H1 (cell line): ENCODE results near the gene NUDT10. TPM values are rescaled to one million over a fixed set of nuclear protein-coding genes. Genes with fewer than 3 reads are reported as not detected.

ENCODE experiments used
- CTCF ChIA-PET: fragments of 300-600 bp; sonication (Branson Sonifier 250); formaldehyde crosslinking; loops from one replicate; lab custom pipeline; 2021; ENCODE audit not compliant: partially characterized antibody; lab: Charles Lee
- POLR2A ChIA-PET: fragments of 300-600 bp; sonication (Branson Sonifier 250); formaldehyde crosslinking; loops from one replicate; lab custom pipeline; 2021; ENCODE audit warnings: inconsistent platforms; ENCODE audit not compliant: partially characterized antibody; lab: Charles Lee
- DNase-seq, 2 experiments: peaks; one replicate each; pipeline versions ENCODE4 v3.0.0 to v3.0.0-alpha.2; 2010 to 2022; ENCODE audit warnings: low spot score in 2 of 2, low read depth in 1 of 2, mixed read lengths in 1 of 2
- FAIRE-seq: peaks from 2 replicates; lab custom pipeline; 2011; peaks lifted over from hg19 to GRCh38; lab: Jason Lieb, UNC
- H2AFZ ChIP-seq: 2 replicates; pipeline ENCODE4 v1.8.1; 2012; ENCODE audit warnings: low read length, inconsistent platforms
- H2AK5ac ChIP-seq: 2 replicates; pipeline ENCODE4 v1.6.1; 2013; ENCODE audit warnings: low read depth, low read length
- H2BK120ac ChIP-seq: replicated peaks from 2 replicates; pipeline ENCODE3; 2013; ENCODE audit warnings: low read depth, low read length, inconsistent platforms
- H2BK12ac ChIP-seq: 2 replicates; pipeline ENCODE4 v1.6.1; 2013; ENCODE audit warnings: low read depth, low read length
- H2BK15ac ChIP-seq: 2 replicates; pipeline ENCODE4 v1.6.1; 2013; ENCODE audit warnings: low read length
- H2BK20ac ChIP-seq: 2 replicates; pipeline ENCODE4 v1.6.1; 2013; ENCODE audit warnings: low read length
- H2BK5ac ChIP-seq: 2 replicates; pipeline ENCODE4 v1.6.1; 2013; ENCODE audit warnings: low read depth, low read length
- H3K14ac ChIP-seq: 2 replicates; pipeline ENCODE4 v1.6.1; 2013; ENCODE audit warnings: inconsistent platforms; ENCODE audit not compliant: insufficient read length
- H3K18ac ChIP-seq: 2 replicates; pipeline ENCODE4 v1.6.1; 2013; ENCODE audit warnings: low read length; ENCODE audit errors: extremely low read depth
- H3K23ac ChIP-seq: 2 replicates; pipeline ENCODE4 v1.6.1; 2013; ENCODE audit warnings: inconsistent platforms; ENCODE audit not compliant: insufficient read length
- H3K23me2 ChIP-seq: 2 replicates; pipeline ENCODE4 v1.6.1; 2013; ENCODE audit warnings: low read depth, low read length
- H3K27ac ChIP-seq: 2 replicates; pipeline ENCODE4 v1.6.1; 2011; ENCODE audit warnings: low read depth, low read length, inconsistent platforms
- H3K27me3 ChIP-seq, 4 experiments: replicated peaks in 1 of 4; 1 replicate in 1 of 4; 2 replicates in 3 of 4; pipeline versions ENCODE4 v1.6.1 to v1.8.1; 2011 to 2013; ENCODE audit warnings: low read length in 3 of 4, mild to moderate bottlenecking in 3 of 4, inconsistent platforms in 2 of 4, mixed read lengths in 2 of 4, moderate library complexity in 1 of 4; ENCODE audit not compliant: control insufficient read depth in 3 of 4, insufficient read depth in 3 of 4; ENCODE audit errors: extremely low read depth in 1 of 4
- H3K36me3 ChIP-seq, 4 experiments: 2 replicates each; pipeline versions ENCODE4 v1.6.1 to v1.8.1; 2011 to 2013; ENCODE audit warnings: mild to moderate bottlenecking in 4 of 4, low read length in 3 of 4, moderate library complexity in 2 of 4, control low read depth in 1 of 4, inconsistent platforms in 1 of 4; ENCODE audit not compliant: insufficient read depth in 4 of 4, control insufficient read depth in 2 of 4
- H3K4ac ChIP-seq: replicated peaks from 2 replicates; pipeline ENCODE3; 2013; ENCODE audit warnings: low read length, low read depth, mixed read lengths, inconsistent platforms; ENCODE audit not compliant: insufficient read length
- H3K4me1 ChIP-seq, 4 experiments: replicated peaks in 1 of 4; 1 replicate in 1 of 4; 2 replicates in 3 of 4; pipeline versions ENCODE4 v1.6.1 to v1.8.1; 2011 to 2013; ENCODE audit warnings: low read length in 3 of 4, inconsistent platforms in 2 of 4, mixed read lengths in 1 of 4; ENCODE audit not compliant: insufficient read depth in 4 of 4, control insufficient read depth in 3 of 4
- H3K4me2 ChIP-seq, 2 experiments: 2 replicates each; pipeline versions ENCODE4 v1.6.1 to v1.8.1; 2011 to 2013; ENCODE audit warnings: low read depth in 2 of 2, low read length in 2 of 2, control low read depth in 1 of 2, inconsistent platforms in 1 of 2, mild to moderate bottlenecking in 1 of 2; ENCODE audit not compliant: insufficient read depth in 1 of 2
- H3K4me3 ChIP-seq, 4 experiments: fragments of 200-600, 300-600 bp in 1 of 4; sonication (generic), shearing (Covaris generic), sonication (Bioruptor Twin) in 1 of 4; 2 replicates each; pipeline versions ENCODE4 v1.5.1 to v1.8.1; 2011 to 2016; ENCODE audit warnings: low read length in 4 of 4, low read depth in 3 of 4, control low read depth in 2 of 4, inconsistent platforms in 2 of 4, mild to moderate bottlenecking in 2 of 4, mixed read lengths in 1 of 4, moderate library complexity in 1 of 4; ENCODE audit not compliant: insufficient read depth in 2 of 4; ENCODE audit errors: extremely low read depth in 1 of 4
- H3K56ac ChIP-seq: replicated peaks from 2 replicates; pipeline ENCODE3; 2013; ENCODE audit warnings: low read depth, mild to moderate bottlenecking, mixed read lengths, low read length, inconsistent platforms; ENCODE audit not compliant: insufficient read length
- H3K79me1 ChIP-seq: 2 replicates; pipeline ENCODE4 v1.6.1; 2013; ENCODE audit warnings: low read depth, low read length, control low read depth
- H3K79me2 ChIP-seq, 2 experiments: 2 replicates each; pipeline versions ENCODE4 v1.6.1 to v1.8.1; 2012 to 2013; ENCODE audit warnings: low read length in 2 of 2, mild to moderate bottlenecking in 2 of 2, inconsistent platforms in 1 of 2; ENCODE audit not compliant: insufficient read depth in 2 of 2, control insufficient read depth in 1 of 2
- H3K9ac ChIP-seq, 4 experiments: replicated peaks in 1 of 4; 1 replicate in 1 of 4; 2 replicates in 3 of 4; pipeline versions ENCODE4 v1.6.1 to v1.8.1; 2011 to 2013; ENCODE audit warnings: low read depth in 3 of 4, low read length in 3 of 4, control low read depth in 2 of 4, mild to moderate bottlenecking in 2 of 4, moderate library complexity in 2 of 4, inconsistent platforms in 1 of 4; ENCODE audit errors: extremely low read depth in 1 of 4
- H3K9me3 ChIP-seq, 2 experiments: 2 replicates each; pipeline versions ENCODE4 v1.6.1 to v1.8.1; 2012 to 2013; ENCODE audit warnings: mild to moderate bottlenecking in 2 of 2, moderate library complexity in 2 of 2, control low read depth in 1 of 2, inconsistent platforms in 1 of 2, low read depth in 1 of 2, low read length in 1 of 2, mixed read lengths in 1 of 2; ENCODE audit not compliant: insufficient read depth in 2 of 2
- H4K20me1 ChIP-seq, 2 experiments: replicated peaks in 1 of 2; 2 replicates each; pipeline versions ENCODE3 to v1.8.1; 2011 to 2013; ENCODE audit warnings: inconsistent platforms in 2 of 2, low read length in 2 of 2, mild to moderate bottlenecking in 1 of 2; ENCODE audit not compliant: insufficient read depth in 2 of 2, control insufficient read depth in 1 of 2
- H4K5ac ChIP-seq: 2 replicates; pipeline ENCODE4 v1.6.1; 2013; ENCODE audit warnings: low read length, low read depth, mixed read lengths, inconsistent platforms; ENCODE audit not compliant: insufficient read length
- H4K8ac ChIP-seq: 2 replicates; pipeline ENCODE4 v1.8.0; 2013; ENCODE audit warnings: mild to moderate bottlenecking, moderate library complexity, low read length, inconsistent platforms; ENCODE audit not compliant: insufficient read depth; ENCODE audit errors: extremely low read depth
- H4K91ac ChIP-seq: replicated peaks from 2 replicates; pipeline ENCODE3; 2013; ENCODE audit warnings: low read length, mixed read lengths, inconsistent platforms; ENCODE audit not compliant: insufficient read length
- CBX5 ChIP-seq: fragments of 300-800, 300-1000 bp; sonication (generic); IDR thresholded peaks from 2 replicates; pipeline ENCODE4 v1.7.1; 2016; ENCODE audit warnings: antibody characterized with exemption, low read length, low read depth
- CEBPB ChIP-seq: IDR thresholded peaks from 2 replicates; pipeline ENCODE4 v1.6.1; 2012; ENCODE audit warnings: low read depth, low read length
- CREB1 ChIP-seq: IDR thresholded peaks from 2 replicates; pipeline ENCODE4 v1.6.1; 2012; ENCODE audit warnings: inconsistent platforms
- EP300 ChIP-seq, 2 experiments: IDR thresholded peaks; 1 replicate in 1 of 2; 2 replicates in 1 of 2; pipeline ENCODE4 v1.6.1; 2011 to 2012; ENCODE audit warnings: low read depth in 2 of 2, low read length in 2 of 2, mild to moderate bottlenecking in 2 of 2, borderline replicate concordance in 1 of 2, inconsistent platforms in 1 of 2, moderate library complexity in 1 of 2
- HDAC6 ChIP-seq: IDR thresholded peaks from one replicate; pipeline ENCODE4 v1.7.1; 2012; ENCODE audit warnings: low read depth, mild to moderate bottlenecking, inconsistent platforms, low read length, moderate library complexity
- KDM1A ChIP-seq: fragments of 200-600, 300-600 bp; sonication (generic); IDR thresholded peaks from 2 replicates; pipeline ENCODE4 v1.7.1; 2016; ENCODE audit warnings: mild to moderate bottlenecking, low read length, borderline replicate concordance
- NRF1 ChIP-seq: IDR thresholded peaks from 2 replicates; pipeline ENCODE4 v1.6.1; 2011; ENCODE audit warnings: mild to moderate bottlenecking, low read depth, low read length, improper control_type of control experiment
- RFX5 ChIP-seq: IDR thresholded peaks from 2 replicates; pipeline ENCODE4 v1.6.1; 2011; ENCODE audit warnings: low read depth, low read length, improper control_type of control experiment, borderline replicate concordance
- SP4 ChIP-seq: IDR thresholded peaks from 2 replicates; pipeline ENCODE4 v1.6.1; 2012; ENCODE audit warnings: low read length, inconsistent platforms
- TCF12 ChIP-seq: IDR thresholded peaks from 2 replicates; pipeline ENCODE4 v1.6.1; 2011; ENCODE audit warnings: low read depth, mild to moderate bottlenecking, low read length
- USF2 ChIP-seq: IDR thresholded peaks from 2 replicates; pipeline ENCODE4 v1.6.1; 2011; ENCODE audit warnings: low read length, improper control_type of control experiment
- WGBS, 2 experiments: shearing (Covaris generic) in 1 of 2; methylation state at CpG; one replicate each; pipeline versions ENCODE4 v1.1.6 to v1.1.7; 2013 to 2015; ENCODE audit warnings: low lambda C conversion rate in 2 of 2, mixed read lengths in 2 of 2, inconsistent platforms in 1 of 2, low coverage in 1 of 2, missing lambda C conversion rate in 1 of 2; ENCODE audit not compliant: insufficient replicate concordance in 2 of 2, insufficient coverage in 1 of 2, insufficient read length in 1 of 2; ENCODE audit errors: extremely low coverage in 1 of 2, missing lambda C conversion rate in 1 of 2; 5-methylcytosine and 5-hydroxymethylcytosine counted together
- polyA plus RNA-seq, 7 experiments: library from polyadenylated mRNA; depleted of rRNA in 3 of 7; stranded (reverse) in 5 of 7; unstranded in 2 of 7; fragments of >200 nt in 5 of 7; fragments of 200-250 nt in 2 of 7; gene quantifications; 1 replicate in 5 of 7; 2 replicates in 1 of 7; 4 replicates in 1 of 7; pipeline versions ENCODE4 v1.2.1 to v1.2.3, GENCODE V29; 2011 to 2013; ENCODE audit warnings: missing spikeins in 2 of 7, mixed read lengths in 2 of 7
- total RNA-seq: library from RNA; stranded (reverse); fragmentation: NEBNext Ultra II Directional; extraction: Animal tissue kit (Norgen Biotek cat#: 25700); gene quantifications from 2 replicates; pipeline ENCODE4 v1.2.1, GENCODE V29; 2021
- TF ChIP-seq, protein P1 (sequence below): IDR thresholded peaks from 2 replicates; pipeline ENCODE4 v1.6.1; 2012; ENCODE audit warnings: inconsistent platforms

The NUDT10 gene
- total and polyA plus RNA-seq, 2 of the 8 experiments (the other 6 are each of a cell fraction or from before 2014, with no cell fraction given) = 18.2 to 20.6 TPM

- CTCF ChIA-PET = interaction anchor here (0.6 to 5.1 kb wide), 3 partner anchors 66 to 125 kb away, joined by 3 to 24 read pairs (median 3); no protein-coding TSS in a partner anchor
- no peak for FAIRE-seq
- H2BK20ac ChIP-seq = no peak overlapping the region
Observed at GRCh38 chrX:51334276-51334675, 1.7 kb downstream of the NUDT10 start.

More at GRCh38 chrX:51334276-51334675, 1.7 kb downstream of the NUDT10 start:
- H2AFZ ChIP-seq = no peak overlapping the region
- H2BK120ac ChIP-seq = no peak overlapping the region
- no peak overlapping the region for H4K8ac ChIP-seq
- H3K4me2 ChIP-seq = peak overlapping the region; percentile 38 to 85; a peak in 3 of 4 replicates
- no peak overlapping the region for H2BK15ac ChIP-seq
- POLR2A ChIA-PET = interaction anchor here (0.7 kb wide), 1 partner anchor 13 kb away, joined by 4 read pairs; no protein-coding TSS in a partner anchor
- no peak overlapping the region for H2AK5ac ChIP-seq
- no peak overlapping the region for H3K27ac ChIP-seq
- TF ChIP-seq EP300 (IDR thresholded peaks at IDR 0.05; ENCODE audit: borderline replicate concordance in 1 of 2, low read depth in 2 of 2, low read length in 2 of 2) = no peak
- TF ChIP-seq NRF1 = no peak
- TF ChIP-seq SP4 = no peak
- TF ChIP-seq, protein P1, sequence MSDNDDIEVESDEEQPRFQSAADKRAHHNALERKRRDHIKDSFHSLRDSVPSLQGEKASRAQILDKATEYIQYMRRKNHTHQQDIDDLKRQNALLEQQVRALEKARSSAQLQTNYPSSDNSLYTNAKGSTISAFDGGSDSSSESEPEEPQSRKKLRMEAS = no peak
- TF ChIP-seq RFX5 = no peak
- TF ChIP-seq CREB1 = no peak
- TF ChIP-seq KDM1A = no peak
- no peak for TF ChIP-seq HDAC6
- TF ChIP-seq CBX5 = no peak
- no peak for TF ChIP-seq CEBPB
- no peak for TF ChIP-seq TCF12
- TF ChIP-seq USF2 = no peak
- H3K27me3 ChIP-seq = no peaks in the 10 kb centered on the region; a peak in 1 of 7 replicates
- H3K18ac ChIP-seq = no peak overlapping the region
- no peak overlapping the region for H3K56ac ChIP-seq
- H3K14ac ChIP-seq = no peak overlapping the region
- peaks cover 4% of the 10 kb centered on the region; the same call in 1 of the 2 replicates for H3K23me2 ChIP-seq
- no peak overlapping the region for H3K23ac ChIP-seq
- no peaks in the 10 kb centered on the region for H3K79me1 ChIP-seq
- peaks cover 0 to 19% of the 10 kb centered on the region in 2 experiments; a peak in 2 of 4 replicates for H3K79me2 ChIP-seq
- peak overlapping the region in 3 of 4 experiments; percentile 12 to 53 (median 23); a peak in 4 of 8 replicates for H3K4me3 ChIP-seq
- no peak overlapping the region for H2BK5ac ChIP-seq
- H4K20me1 ChIP-seq = no peaks in the 10 kb centered on the region
- H3K4ac ChIP-seq = no peak overlapping the region
- no peak overlapping the region for H4K5ac ChIP-seq
- no peak overlapping the region for H2BK12ac ChIP-seq
- peaks cover 0 to 2% (median 0%) of the 10 kb centered on the region in 4 experiments; a peak in 2 of 7 replicates for H3K4me1 ChIP-seq
- H4K91ac ChIP-seq = no peak overlapping the region
- H3K9ac ChIP-seq = no peak overlapping the region
- DNase-seq = no peak
- H3K36me3 ChIP-seq = no peaks in the 10 kb centered on the region
- no peaks in the 10 kb centered on the region for H3K9me3 ChIP-seq
- WGBS, 2 experiments = 75% methylated on average over 2 of the region's 4 CpGs; no CpG with 5 or more reads in 1 of the 2 experiments
